GM23338 (cell line): ENCODE results near the gene CDK3. TPM values are rescaled to one million over a fixed set of nuclear protein-coding genes. Genes with fewer than 3 reads are reported as not detected.

Source experiments
- ATAC-seq: fragments of 200-7000 bp; cut with Tn5 transposase; 3 replicates; pipeline ENCODE4 v1.9.1; 2020
- DNase-seq: peaks from one replicate; pipeline ENCODE4 v3.0.0-alpha.2; 2015; ENCODE audit warnings: low spot score
- H2AFZ ChIP-seq: fragments of 200-600 bp; sonication (generic); 2 replicates; pipeline ENCODE4 v1.8.0; 2016; ENCODE audit warnings: antibody characterized with exemption, mild to moderate bottlenecking, moderate library complexity
- H3F3A ChIP-seq: fragments of 200-600 bp; sonication (generic); replicated peaks from 2 replicates; pipeline ENCODE4 v1.8.0; 2017; ENCODE audit warnings: antibody characterized with exemption, mixed run types, low read depth
- H3K27ac ChIP-seq: fragments of 200-600 bp; sonication (generic); 2 replicates; pipeline ENCODE4 v1.6.1; 2016; ENCODE audit warnings: low read depth
- H3K27me3 ChIP-seq: fragments of 200-600 bp; sonication (generic); 2 replicates; pipeline ENCODE4 v1.8.0; 2016; ENCODE audit warnings: mild to moderate bottlenecking, mixed run types, moderate library complexity; ENCODE audit not compliant: insufficient read depth
- H3K36me3 ChIP-seq: fragments of 200-600 bp; sonication (generic); 2 replicates; pipeline ENCODE4 v1.8.0; 2016; ENCODE audit warnings: mild to moderate bottlenecking; ENCODE audit not compliant: insufficient read depth
- H3K4me1 ChIP-seq: fragments of 200-600 bp; sonication (generic); 2 replicates; pipeline ENCODE4 v1.8.0; 2016; ENCODE audit warnings: mild to moderate bottlenecking, moderate library complexity; ENCODE audit not compliant: insufficient read depth
- H3K4me2 ChIP-seq: fragments of 200-600 bp; sonication (generic); 2 replicates; pipeline ENCODE4 v1.7.1; 2017; ENCODE audit warnings: mixed run types
- H3K4me3 ChIP-seq: fragments of 200-600 bp; sonication (generic); 2 replicates; pipeline ENCODE4 v1.6.1; 2016; ENCODE audit warnings: mixed run types
- H3K79me2 ChIP-seq: fragments of 200-600 bp; sonication (generic); replicated peaks from 2 replicates; pipeline ENCODE4 v1.8.0; 2017; ENCODE audit warnings: mild to moderate bottlenecking; ENCODE audit not compliant: insufficient read depth
- H3K9me2 ChIP-seq: fragments of 200-600 bp; sonication (generic); 2 replicates; pipeline ENCODE4 v1.8.0; 2017; ENCODE audit not compliant: insufficient read depth
- H4K20me1 ChIP-seq: fragments of 200-600 bp; sonication (generic); replicated peaks from 2 replicates; pipeline ENCODE4 v1.8.0; 2017; ENCODE audit warnings: mild to moderate bottlenecking; ENCODE audit not compliant: insufficient read depth
- H3K27ac Mint-ChIP-seq: 2 replicates; pipeline ENCODE4 v1.8.0; 2020; ENCODE audit warnings: inconsistent platforms, mild to moderate bottlenecking, moderate library complexity, mixed read lengths
- H3K27me3 Mint-ChIP-seq: 3 replicates; pipeline ENCODE4 v1.8.0; 2022; ENCODE audit warnings: low read depth, mild to moderate bottlenecking, moderate library complexity, mixed read lengths, inconsistent platforms; ENCODE audit not compliant: insufficient read depth, poor library complexity
- H3K36me3 Mint-ChIP-seq: 3 replicates; pipeline ENCODE4 v1.8.0; 2021; ENCODE audit warnings: low read depth, mild to moderate bottlenecking, inconsistent platforms, moderate library complexity, mixed read lengths
- H3K4me1 Mint-ChIP-seq: 3 replicates; pipeline ENCODE4 v1.8.0; 2020; ENCODE audit warnings: mild to moderate bottlenecking, inconsistent platforms, mixed read lengths
- H3K4me3 Mint-ChIP-seq: 3 replicates; pipeline ENCODE4 v1.8.0; 2021; ENCODE audit warnings: moderate library complexity, mild to moderate bottlenecking, inconsistent platforms, mixed read lengths
- H3K9me3 Mint-ChIP-seq: 3 replicates; pipeline ENCODE4 v1.8.0; 2020; ENCODE audit warnings: moderate library complexity, mild to moderate bottlenecking, inconsistent platforms, mixed read lengths
- CREB1 ChIP-seq: fragments of 250-450 bp; sonication (Bioruptor Pico); IDR thresholded peaks from 2 replicates; pipeline ENCODE4 v1.5.0; 2020; ENCODE audit warnings: low read depth, mild to moderate bottlenecking, moderate library complexity
- CTCF ChIP-seq, 2 experiments: fragments of 200-600 bp in 1 of 2; sonication (generic) in 1 of 2; conservative IDR thresholded peaks; 2 replicates each; pipeline versions ENCODE4 v1.5.1 to v1.6.1; 2016 to 2017; ENCODE audit warnings: antibody characterized with exemption in 2 of 2, low read depth in 2 of 2, mild to moderate bottlenecking in 2 of 2, moderate library complexity in 1 of 2
- ETS1 ChIP-seq: IDR thresholded peaks from 2 replicates; pipeline ENCODE4 v1.6.1; 2016; ENCODE audit warnings: antibody characterized with exemption
- EZH2 ChIP-seq: fragments of 200-600 bp; sonication (generic); IDR thresholded peaks from one replicate; pipeline ENCODE4 v1.8.0; 2017; ENCODE audit warnings: antibody characterized with exemption, mild to moderate bottlenecking, low read depth; ENCODE audit not compliant: unreplicated experiment
- EZH2phosphoT487 ChIP-seq: fragments of 200-600 bp; sonication (generic); IDR thresholded peaks from one replicate; pipeline ENCODE4 v1.8.1; 2018; ENCODE audit warnings: antibody characterized with exemption; ENCODE audit not compliant: unreplicated experiment
- JUNB ChIP-seq: IDR thresholded peaks from one replicate; pipeline ENCODE4 v1.6.1; 2016; ENCODE audit warnings: antibody characterized with exemption; ENCODE audit not compliant: unreplicated experiment
- NANOG ChIP-seq: IDR thresholded peaks from 2 replicates; pipeline ENCODE4 v1.6.1; 2016; ENCODE audit warnings: antibody characterized with exemption, borderline replicate concordance
- POLR2AphosphoS5 ChIP-seq: IDR thresholded peaks from 2 replicates; pipeline ENCODE4 v1.6.1; 2016; ENCODE audit warnings: antibody characterized with exemption, low read depth
- REST ChIP-seq: IDR thresholded peaks from one replicate; pipeline ENCODE4 v1.6.1; 2018; ENCODE audit warnings: antibody characterized with exemption; ENCODE audit not compliant: unreplicated experiment
- STAT1 ChIP-seq: IDR thresholded peaks from one replicate; pipeline ENCODE4 v1.6.1; 2016; ENCODE audit warnings: antibody characterized with exemption; ENCODE audit not compliant: unreplicated experiment
- ZNF114 ChIP-seq: fragments of 250-450 bp; sonication (Bioruptor Pico); IDR thresholded peaks from 2 replicates; pipeline ENCODE4 v1.5.0; 2020; ENCODE audit warnings: mild to moderate bottlenecking, moderate library complexity
- ZNF331 ChIP-seq: fragments of 250-450 bp; sonication (Bioruptor Pico); IDR thresholded peaks from 2 replicates; pipeline ENCODE4 v1.5.0; 2020; ENCODE audit warnings: low read depth, mild to moderate bottlenecking, moderate library complexity
- ZNF462 ChIP-seq: fragments of 250-450 bp; sonication (Bioruptor Pico); IDR thresholded peaks from 2 replicates; pipeline ENCODE4 v1.5.0; 2020; ENCODE audit warnings: mild to moderate bottlenecking, moderate library complexity
- polyA plus RNA-seq: library from polyadenylated mRNA; unstranded; fragments of >200 nt; fragmentation: Nextera tagmentation; extraction: Ambion mirVana; gene quantifications from 2 replicates; pipeline ENCODE4 v1.2.1, GENCODE V29; 2016
- total RNA-seq: library from RNA; depleted of rRNA; stranded (reverse); fragments of >200 nt; shearing (Covaris generic); gene quantifications from 2 replicates; pipeline ENCODE4 v1.2.3, GENCODE V29; 2014

The CDK3 gene
- total and polyA plus RNA-seq, 2 experiments from 2014 or later = 7.9 to 10.2 TPM

- H3K4me2 ChIP-seq = no peak within 1 kb of the TSS
- peak within 1 kb of the TSS; percentile 84; the same call in 1 of the 2 replicates for H2AFZ ChIP-seq
- peaks cover 15% of the 10 kb centered on the region for H3K27me3 Mint-ChIP-seq
- H3K4me3 ChIP-seq = no peak within 1 kb of the TSS
- H3K79me2 ChIP-seq = no peaks in the 10 kb centered on the region
- peaks cover 12% of the 10 kb centered on the region for H3F3A ChIP-seq
- no peak for TF ChIP-seq REST
- no peak for TF ChIP-seq EZH2
- TF ChIP-seq ETS1 = no peak
- TF ChIP-seq ZNF462 (CRISPR knock-in tag) = no peak
- TF ChIP-seq CTCF (conservative IDR thresholded peaks at IDR 0.05; ENCODE audit: low read depth in 2 of 2) = no peak
- TF ChIP-seq NANOG = no peak
- TF ChIP-seq STAT1 = no peak
- TF ChIP-seq ZNF114 = no peak
- TF ChIP-seq ZNF331 = no peak
- TF ChIP-seq POLR2AphosphoS5 = no peak
- TF ChIP-seq EZH2phosphoT487 = no peak
- no peak for TF ChIP-seq CREB1
- TF ChIP-seq JUNB = no peak
- H3K9me2 ChIP-seq = no peaks in the 10 kb centered on the region
- no peaks in the 10 kb centered on the region for H3K9me3 Mint-ChIP-seq
- ATAC-seq (peak; percentile 20), DNase-seq (peak; percentile 25)
- no peaks in the 10 kb centered on the region for H4K20me1 ChIP-seq
- H3K27ac ChIP-seq = no peak within 1 kb of the TSS
- no peaks in the 10 kb centered on the region for H3K36me3 ChIP-seq
- H3K27ac Mint-ChIP-seq = no peak within 1 kb of the TSS
- no peaks in the 10 kb centered on the region for H3K27me3 ChIP-seq
- H3K36me3 Mint-ChIP-seq = no peaks in the 10 kb centered on the region
- H3K4me1 ChIP-seq = peaks cover 13% of the 10 kb centered on the region
- no peak within 1 kb of the TSS for H3K4me3 Mint-ChIP-seq
- H3K4me1 Mint-ChIP-seq = peaks cover 18% of the 10 kb centered on the region
These were observed 26.6 kb downstream of the CDK3 start, which contains the start of gene EVPL for GRCh38 chr17:76027159-76027839. TSS of gene EVPL (minus strand) at chr17:76027306. CDS start at chr17:76027198, 108 bp downstream.
